Measurements from ENCODE around the gene ACOT12. TPM values are rescaled to one million over a fixed set of nuclear protein-coding genes. Genes with fewer than 3 reads are reported as not detected.

ACOT12 gene
- total and polyA plus RNA-seq, 2 of the 13 experiments (the other 11 are each of a cell fraction or from before 2014, with no cell fraction given): not detected

GRCh38 chr5:81308836-81309235 lies 85.1 kb downstream of the ACOT12 start (continued):
- TF ChIP-seq ZNF570 (CRISPR knock-in tag; IDR thresholded peaks at IDR 0.05; ENCODE audit: borderline replicate concordance): no peak
- TF ChIP-seq ZSCAN12 (CRISPR knock-in tag; IDR thresholded peaks at IDR 0.05): no peak
- TF ChIP-seq NFKBIZ (CRISPR knock-in tag; IDR thresholded peaks at IDR 0.05): no peak

DNA sequence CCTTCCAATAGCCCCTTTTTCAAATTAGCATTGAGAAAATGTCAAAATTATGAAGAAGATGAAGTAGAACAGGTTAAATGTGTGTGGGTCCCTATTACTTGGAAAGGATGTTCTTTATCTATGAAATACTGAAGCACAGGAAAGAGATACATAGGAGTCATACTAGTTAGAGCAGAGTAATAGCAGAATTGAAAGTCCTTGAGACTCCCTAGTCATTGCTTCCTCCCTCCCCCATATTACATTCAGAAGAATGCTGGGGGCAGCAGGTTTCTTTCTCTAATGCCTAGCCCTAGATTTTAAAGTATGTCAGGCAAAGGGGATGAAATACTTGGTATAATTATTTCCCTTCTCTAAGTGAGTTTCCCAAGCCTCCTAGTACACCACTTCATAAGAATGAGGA lies 88.1 kb downstream of the ACOT12 start:
- CTCF ChIA-PET (ENCODE audit: low intra/inter-chr PET ratio, low total read pairs): no interaction called here
- TF ChIP-seq, protein P1, sequence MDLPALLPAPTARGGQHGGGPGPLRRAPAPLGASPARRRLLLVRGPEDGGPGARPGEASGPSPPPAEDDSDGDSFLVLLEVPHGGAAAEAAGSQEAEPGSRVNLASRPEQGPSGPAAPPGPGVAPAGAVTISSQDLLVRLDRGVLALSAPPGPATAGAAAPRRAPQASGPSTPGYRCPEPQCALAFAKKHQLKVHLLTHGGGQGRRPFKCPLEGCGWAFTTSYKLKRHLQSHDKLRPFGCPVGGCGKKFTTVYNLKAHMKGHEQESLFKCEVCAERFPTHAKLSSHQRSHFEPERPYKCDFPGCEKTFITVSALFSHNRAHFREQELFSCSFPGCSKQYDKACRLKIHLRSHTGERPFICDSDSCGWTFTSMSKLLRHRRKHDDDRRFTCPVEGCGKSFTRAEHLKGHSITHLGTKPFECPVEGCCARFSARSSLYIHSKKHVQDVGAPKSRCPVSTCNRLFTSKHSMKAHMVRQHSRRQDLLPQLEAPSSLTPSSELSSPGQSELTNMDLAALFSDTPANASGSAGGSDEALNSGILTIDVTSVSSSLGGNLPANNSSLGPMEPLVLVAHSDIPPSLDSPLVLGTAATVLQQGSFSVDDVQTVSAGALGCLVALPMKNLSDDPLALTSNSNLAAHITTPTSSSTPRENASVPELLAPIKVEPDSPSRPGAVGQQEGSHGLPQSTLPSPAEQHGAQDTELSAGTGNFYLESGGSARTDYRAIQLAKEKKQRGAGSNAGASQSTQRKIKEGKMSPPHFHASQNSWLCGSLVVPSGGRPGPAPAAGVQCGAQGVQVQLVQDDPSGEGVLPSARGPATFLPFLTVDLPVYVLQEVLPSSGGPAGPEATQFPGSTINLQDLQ (CRISPR knock-in tag; IDR thresholded peaks at IDR 0.05): no peak
- TF ChIP-seq ONECUT2 (CRISPR knock-in tag; IDR thresholded peaks at IDR 0.05) (no peak), ARNT (IDR thresholded peaks at IDR 0.05) (no peak), ADNP (CRISPR knock-in tag; IDR thresholded peaks at IDR 0.05) (no peak), ZNF253 (CRISPR knock-in tag; IDR thresholded peaks at IDR 0.05; ENCODE audit: borderline replicate concordance) (no peak), GATAD1 (CRISPR knock-in tag; IDR thresholded peaks at IDR 0.05) (no peak), GFI1 (CRISPR knock-in tag; IDR thresholded peaks at IDR 0.05; ENCODE audit: borderline replicate concordance) (no peak), SIN3B (IDR thresholded peaks at IDR 0.05; ENCODE audit: low read length) (no peak), ZNF232 (CRISPR knock-in tag; IDR thresholded peaks at IDR 0.05; ENCODE audit: borderline replicate concordance) (no peak), SAFB2 (CRISPR knock-in tag; IDR thresholded peaks at IDR 0.05; ENCODE audit: borderline replicate concordance, low read depth) (no peak)
- TF ChIP-seq, protein P2, sequence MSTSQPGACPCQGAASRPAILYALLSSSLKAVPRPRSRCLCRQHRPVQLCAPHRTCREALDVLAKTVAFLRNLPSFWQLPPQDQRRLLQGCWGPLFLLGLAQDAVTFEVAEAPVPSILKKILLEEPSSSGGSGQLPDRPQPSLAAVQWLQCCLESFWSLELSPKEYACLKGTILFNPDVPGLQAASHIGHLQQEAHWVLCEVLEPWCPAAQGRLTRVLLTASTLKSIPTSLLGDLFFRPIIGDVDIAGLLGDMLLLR (CRISPR knock-in tag; IDR thresholded peaks at IDR 0.05): no peak
- TF ChIP-seq, protein P3, sequence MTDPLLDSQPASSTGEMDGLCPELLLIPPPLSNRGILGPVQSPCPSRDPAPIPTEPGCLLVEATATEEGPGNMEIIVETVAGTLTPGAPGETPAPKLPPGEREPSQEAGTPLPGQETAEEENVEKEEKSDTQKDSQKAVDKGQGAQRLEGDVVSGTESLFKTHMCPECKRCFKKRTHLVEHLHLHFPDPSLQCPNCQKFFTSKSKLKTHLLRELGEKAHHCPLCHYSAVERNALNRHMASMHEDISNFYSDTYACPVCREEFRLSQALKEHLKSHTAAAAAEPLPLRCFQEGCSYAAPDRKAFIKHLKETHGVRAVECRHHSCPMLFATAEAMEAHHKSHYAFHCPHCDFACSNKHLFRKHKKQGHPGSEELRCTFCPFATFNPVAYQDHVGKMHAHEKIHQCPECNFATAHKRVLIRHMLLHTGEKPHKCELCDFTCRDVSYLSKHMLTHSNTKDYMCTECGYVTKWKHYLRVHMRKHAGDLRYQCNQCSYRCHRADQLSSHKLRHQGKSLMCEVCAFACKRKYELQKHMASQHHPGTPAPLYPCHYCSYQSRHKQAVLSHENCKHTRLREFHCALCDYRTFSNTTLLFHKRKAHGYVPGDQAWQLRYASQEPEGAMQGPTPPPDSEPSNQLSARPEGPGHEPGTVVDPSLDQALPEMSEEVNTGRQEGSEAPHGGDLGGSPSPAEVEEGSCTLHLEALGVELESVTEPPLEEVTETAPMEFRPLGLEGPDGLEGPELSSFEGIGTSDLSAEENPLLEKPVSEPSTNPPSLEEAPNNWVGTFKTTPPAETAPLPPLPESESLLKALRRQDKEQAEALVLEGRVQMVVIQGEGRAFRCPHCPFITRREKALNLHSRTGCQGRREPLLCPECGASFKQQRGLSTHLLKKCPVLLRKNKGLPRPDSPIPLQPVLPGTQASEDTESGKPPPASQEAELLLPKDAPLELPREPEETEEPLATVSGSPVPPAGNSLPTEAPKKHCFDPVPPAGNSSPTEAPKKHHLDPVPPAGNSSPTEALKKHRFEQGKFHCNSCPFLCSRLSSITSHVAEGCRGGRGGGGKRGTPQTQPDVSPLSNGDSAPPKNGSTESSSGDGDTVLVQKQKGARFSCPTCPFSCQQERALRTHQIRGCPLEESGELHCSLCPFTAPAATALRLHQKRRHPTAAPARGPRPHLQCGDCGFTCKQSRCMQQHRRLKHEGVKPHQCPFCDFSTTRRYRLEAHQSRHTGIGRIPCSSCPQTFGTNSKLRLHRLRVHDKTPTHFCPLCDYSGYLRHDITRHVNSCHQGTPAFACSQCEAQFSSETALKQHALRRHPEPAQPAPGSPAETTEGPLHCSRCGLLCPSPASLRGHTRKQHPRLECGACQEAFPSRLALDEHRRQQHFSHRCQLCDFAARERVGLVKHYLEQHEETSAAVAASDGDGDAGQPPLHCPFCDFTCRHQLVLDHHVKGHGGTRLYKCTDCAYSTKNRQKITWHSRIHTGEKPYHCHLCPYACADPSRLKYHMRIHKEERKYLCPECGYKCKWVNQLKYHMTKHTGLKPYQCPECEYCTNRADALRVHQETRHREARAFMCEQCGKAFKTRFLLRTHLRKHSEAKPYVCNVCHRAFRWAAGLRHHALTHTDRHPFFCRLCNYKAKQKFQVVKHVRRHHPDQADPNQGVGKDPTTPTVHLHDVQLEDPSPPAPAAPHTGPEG (CRISPR knock-in tag; IDR thresholded peaks at IDR 0.05): no peak

More for the DNA sequence above, 88.1 kb downstream of the ACOT12 start:
- POLR2A ChIA-PET: no interaction called here
- Histone ChIP-seq H3K4me1 (ENCODE audit: insufficient read depth, low read length) (peaks cover 30% of the 10 kb centered on the region), H3K4me2 (ENCODE audit: low read depth, low read length) (no peak overlapping the region), H3K4me3 (replicated peaks in 1 of 3; ENCODE audit: insufficient read depth in 1 of 3, low read depth in 2 of 3, low read length in 3 of 3) (no peak overlapping the region), H3K9me3 (ENCODE audit: low read length) (no peaks in the 10 kb centered on the region), H3K79me2 (ENCODE audit: insufficient read depth, low read length) (peaks cover 23% of the 10 kb centered on the region), H3K27me3 (ENCODE audit: control insufficient read depth in 1 of 2, insufficient read depth in 2 of 2, low read length in 2 of 2) (no peaks in the 10 kb centered on the region; a peak in 2 of 5 replicates), H2AFZ (ENCODE audit: low read length) (no peak overlapping the region), H3K9ac (ENCODE audit: insufficient read depth, low read depth, low read length) (no peak overlapping the region), H3K27ac (ENCODE audit: extremely low read length, insufficient read depth, low read length) (no peak overlapping the region), H3K36me3 (replicated peaks in 1 of 2; ENCODE audit: control insufficient read depth in 1 of 2, insufficient read depth in 2 of 2, low read length in 2 of 2) (peaks cover 1 to 12% of the 10 kb centered on the region in 2 experiments; a peak in 4 of 5 replicates), H4K20me1 (ENCODE audit: insufficient read depth, low read length) (no peaks in the 10 kb centered on the region)
- BruUV-seq (replicated peaks): no TSS peak
- in situ Hi-C loops (cut with HindIII; ENCODE audit: extremely low pct_ligation_motif_present, low pct_unique_long_range_greater_than_20kb) (no loop called here), intact Hi-C loops (cut with micrococcal nuclease; ENCODE audit: unreplicated experiment) (no loop called here)
- DNase-seq (ENCODE audit: low spot score) (no peak), FAIRE-seq (no peak), ATAC-seq (no peak)
